GM20431 (cell line): ENCODE results near the gene BMP7.
"Not testable (repeated sequence)": the region's sequence is repeated elsewhere in the genome, so short reads cannot be mapped to it uniquely, and the experiment has no call there.

ENCODE experiments used
- in situ Hi-C: fragments of 300-500 bp; cut with MseI, MboI; formaldehyde crosslinking; loops from one replicate; pipeline ENCODE4 v1.15.0; 2020; ENCODE audit warnings: low sequenced_read_pairs; ENCODE audit not compliant: unreplicated experiment

The BMP7 gene

GRCh38 chr20:57159945-57160610 lies 106.4 kb downstream of the BMP7 start:
- in situ Hi-C loops = no loop called here

- in situ Hi-C loops = no loop called here
Measured at GRCh38 chr20:57159193-57159851, 107.1 kb downstream of the BMP7 start.

GRCh38 chr20:57158474-57158873 lies 108.0 kb downstream of the BMP7 start:
- in situ Hi-C loops = no loop called here

- in situ Hi-C loops = not testable (repeated sequence)
Measured at GRCh38 chr20:57157787-57158186, 108.7 kb downstream of the BMP7 start.

GRCh38 chr20:57157106-57157691 lies 109.2 kb downstream of the BMP7 start:
- in situ Hi-C loops = no loop called here

- in situ Hi-C loops = no loop called here
Measured at GRCh38 chr20:57156011-57156729, 110.3 kb downstream of the BMP7 start.

GRCh38 chr20:57155415-57155814 lies 111.0 kb downstream of the BMP7 start:
- in situ Hi-C loops = no loop called here

GRCh38 chr20:57153238-57153905 lies 113.1 kb downstream of the BMP7 start:
- in situ Hi-C loops = no loop called here

- in situ Hi-C loops = no loop called here
Measured at GRCh38 chr20:57152557-57152956, 113.9 kb downstream of the BMP7 start.

GRCh38 chr20:57150559-57150958 lies 115.9 kb downstream of the BMP7 start:
- in situ Hi-C loops = no loop called here

GRCh38 chr20:57148263-57148662 lies 118.2 kb downstream of the BMP7 start:
- in situ Hi-C loops = no loop called here

- in situ Hi-C loops = no loop called here
Measured at GRCh38 chr20:57147185-57147584, 119.3 kb downstream of the BMP7 start.

- in situ Hi-C loops = no loop called here
Measured at GRCh38 chr20:57146155-57146554, 120.3 kb downstream of the BMP7 start.

GRCh38 chr20:57145089-57145631 lies 121.3 kb downstream of the BMP7 start:
- in situ Hi-C loops = no loop called here

GRCh38 chr20:57143173-57143572 lies 123.3 kb downstream of the BMP7 start:
- in situ Hi-C loops = no loop called here

- in situ Hi-C loops = no loop called here
Measured at GRCh38 chr20:57142667-57143066, 123.8 kb downstream of the BMP7 start.

GRCh38 chr20:57141492-57141891 lies 124.9 kb downstream of the BMP7 start:
- in situ Hi-C loops = no loop called here

- in situ Hi-C loops = no loop called here
Measured at GRCh38 chr20:57140416-57140965, 126.0 kb downstream of the BMP7 start.

GRCh38 chr20:57139342-57140093 lies 126.9 kb downstream of the BMP7 start:
- in situ Hi-C loops = no loop called here
